ENCODE data around the gene NPRL2. TPM values are rescaled to one million over a fixed set of nuclear protein-coding genes. Genes with fewer than 3 reads are reported as not detected.

Gene NPRL2
- total and polyA plus RNA-seq, 2 experiments from 2014 or later, result 17.9 to 28.9 TPM

GRCh38 chr3:50340448-50341329 is 9.9 kb downstream of the NPRL2 start, which contains the start of gene RASSF1:
Gene RASSF1 (minus strand): TSS chr3:50340836. CDS start chr3:50340805, 31 bp downstream.
- H3K27ac ChIP-seq, result peak within 1 kb of the TSS; percentile 96
- DNase-seq, result peak; percentile 90
- peaks cover 32% of the 10 kb centered on the region for H3F3A ChIP-seq (ENCODE audit: insufficient read depth)
- H3K79me2 ChIP-seq (ENCODE audit: insufficient read depth), result peaks cover 40% of the 10 kb centered on the region
- no peaks in the 10 kb centered on the region for H3K9me3 ChIP-seq (ENCODE audit: low read depth)
- 1 to 2% methylated on average over 68 to 80 of the region's 85 CpGs for WGBS, 2 experiments (ENCODE audit: low coverage in 1 of 2, low lambda C conversion rate in 2 of 2, missing lambda C conversion rate in 2 of 2)
- no peaks in the 10 kb centered on the region for H3K9me2 ChIP-seq (ENCODE audit: insufficient read depth)
- H3K9ac ChIP-seq, result peak within 1 kb of the TSS; percentile 92
- no peaks in the 10 kb centered on the region for H3K27me3 ChIP-seq (replicated peaks; ENCODE audit: insufficient read depth)
- no peaks in the 10 kb centered on the region for H4K20me1 ChIP-seq (ENCODE audit: insufficient read depth)
- in situ Hi-C loops (cut with MboI), result loop anchor here (10.0 kb wide), 1 partner anchor 194 kb away; no protein-coding TSS in a partner anchor
- TF ChIP-seq EZH2phosphoT487 (IDR thresholded peaks at IDR 0.05; ENCODE audit: insufficient read depth, low read depth) (no peak), EZH2 (IDR thresholded peaks at IDR 0.05; ENCODE audit: insufficient read depth, poor library complexity, severe bottlenecking) (no peak)
- peak within 1 kb of the TSS; percentile 89 for H3K4me3 ChIP-seq
- peaks cover 28% of the 10 kb centered on the region for H3K4me1 ChIP-seq (ENCODE audit: insufficient read depth)
- H2AFZ ChIP-seq, result peak within 1 kb of the TSS; percentile 70
- H3K36me3 ChIP-seq (ENCODE audit: low read depth), result no peaks in the 10 kb centered on the region
- peak within 1 kb of the TSS; percentile 90 for H3K4me2 ChIP-seq (ENCODE audit: unreplicated experiment)

DNA sequence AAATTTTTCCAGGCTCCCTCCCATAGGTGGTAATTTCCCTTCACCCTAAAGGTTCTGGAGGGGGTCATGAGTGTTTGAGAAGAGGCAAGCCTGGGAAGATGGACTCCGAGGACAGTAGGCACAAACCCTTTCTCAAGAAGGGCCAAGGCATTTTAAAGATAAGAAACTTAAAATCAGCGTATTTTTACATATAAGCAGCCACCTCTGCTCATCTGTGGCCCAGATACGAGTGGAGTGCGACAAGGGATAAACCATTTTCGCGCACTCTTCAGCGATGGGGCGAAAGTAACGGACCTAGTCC is 10.5 kb downstream of the NPRL2 start:
- no peak for TF ChIP-seq EZH2phosphoT487 (IDR thresholded peaks at IDR 0.05; ENCODE audit: insufficient read depth, low read depth)
- TF ChIP-seq EZH2 (IDR thresholded peaks at IDR 0.05; ENCODE audit: insufficient read depth, poor library complexity, severe bottlenecking), result no peak
- H3K36me3 ChIP-seq (ENCODE audit: low read depth), result no peaks in the 10 kb centered on the region
- peak overlapping the region; percentile 96 for H3K27ac ChIP-seq
- peak overlapping the region; percentile 92 for H3K9ac ChIP-seq
- peak overlapping the region; percentile 90 for H3K4me2 ChIP-seq (ENCODE audit: unreplicated experiment)
- no peaks in the 10 kb centered on the region for H3K9me3 ChIP-seq (ENCODE audit: low read depth)
- peaks cover 34% of the 10 kb centered on the region for H3K4me1 ChIP-seq (ENCODE audit: insufficient read depth)
- peak overlapping the region; percentile 70 for H2AFZ ChIP-seq
- no peaks in the 10 kb centered on the region for H3K9me2 ChIP-seq (ENCODE audit: insufficient read depth)
- H3K4me3 ChIP-seq, result peak overlapping the region; percentile 89
- WGBS, 2 experiments (ENCODE audit: low coverage in 1 of 2, low lambda C conversion rate in 2 of 2, missing lambda C conversion rate in 2 of 2), result 0 to 3% methylated on average over 9 of the region's 9 CpGs
- peaks cover 46% of the 10 kb centered on the region for H3K79me2 ChIP-seq (ENCODE audit: insufficient read depth)
- H4K20me1 ChIP-seq (ENCODE audit: insufficient read depth), result no peaks in the 10 kb centered on the region
- peaks cover 38% of the 10 kb centered on the region for H3F3A ChIP-seq (ENCODE audit: insufficient read depth)
- H3K27me3 ChIP-seq (replicated peaks; ENCODE audit: insufficient read depth), result no peaks in the 10 kb centered on the region
- no peak for DNase-seq
- in situ Hi-C loops (cut with MboI), result loop anchor here (10.0 kb wide), 1 partner anchor 195 kb away; no protein-coding TSS in a partner anchor

GRCh38 chr3:50339485-50340146 is 11.0 kb downstream of the NPRL2 start:
- H2AFZ ChIP-seq, result peak overlapping the region; percentile 70

GRCh38 chr3:50338965-50339364 is 11.6 kb downstream of the NPRL2 start:
- Histone ChIP-seq H3K79me2 (ENCODE audit: insufficient read depth) (peaks cover 58% of the 10 kb centered on the region), H3K4me3 (peak overlapping the region; percentile 89), H3K27ac (peak overlapping the region; percentile 96), H3K36me3 (ENCODE audit: low read depth) (no peaks in the 10 kb centered on the region), H3K27me3 (replicated peaks; ENCODE audit: insufficient read depth) (no peaks in the 10 kb centered on the region), H3K9me2 (ENCODE audit: insufficient read depth) (no peaks in the 10 kb centered on the region), H3F3A (ENCODE audit: insufficient read depth) (peaks cover 50% of the 10 kb centered on the region), H2AFZ (no peak overlapping the region), H4K20me1 (ENCODE audit: insufficient read depth) (no peaks in the 10 kb centered on the region; the same call in 1 of the 2 replicates), H3K9me3 (ENCODE audit: low read depth) (no peaks in the 10 kb centered on the region), H3K4me2 (ENCODE audit: unreplicated experiment) (peak overlapping the region; percentile 74), H3K4me1 (ENCODE audit: insufficient read depth) (peaks cover 45% of the 10 kb centered on the region), H3K9ac (peak overlapping the region; percentile 92)
- WGBS, 2 experiments (ENCODE audit: low coverage in 1 of 2, low lambda C conversion rate in 2 of 2, missing lambda C conversion rate in 2 of 2), result 57 to 60% methylated on average over 5 of the region's 5 CpGs
- in situ Hi-C loops (cut with MboI), result no loop called here
- no peak for TF ChIP-seq EZH2phosphoT487 (IDR thresholded peaks at IDR 0.05; ENCODE audit: insufficient read depth, low read depth)
- no peak for TF ChIP-seq EZH2 (IDR thresholded peaks at IDR 0.05; ENCODE audit: insufficient read depth, poor library complexity, severe bottlenecking)
- peak; percentile 40 for DNase-seq

More at GRCh38 chr3:50339485-50340146, 11.0 kb downstream of the NPRL2 start:
- Histone ChIP-seq H3K9me2 (ENCODE audit: insufficient read depth) (no peaks in the 10 kb centered on the region), H4K20me1 (ENCODE audit: insufficient read depth) (no peaks in the 10 kb centered on the region), H3K79me2 (ENCODE audit: insufficient read depth) (peaks cover 51% of the 10 kb centered on the region), H3K4me2 (ENCODE audit: unreplicated experiment) (peak overlapping the region; percentile 90), H3F3A (ENCODE audit: insufficient read depth) (peaks cover 43% of the 10 kb centered on the region), H3K27ac (peak overlapping the region; percentile 96), H3K4me3 (peak overlapping the region; percentile 89), H3K27me3 (replicated peaks; ENCODE audit: insufficient read depth) (no peaks in the 10 kb centered on the region), H3K9ac (peak overlapping the region; percentile 92), H3K9me3 (ENCODE audit: low read depth) (no peaks in the 10 kb centered on the region), H3K36me3 (ENCODE audit: low read depth) (no peaks in the 10 kb centered on the region), H3K4me1 (ENCODE audit: insufficient read depth) (peaks cover 39% of the 10 kb centered on the region)
- DNase-seq, result peak; percentile 86
- WGBS, 2 experiments (ENCODE audit: low coverage in 1 of 2, low lambda C conversion rate in 2 of 2, missing lambda C conversion rate in 2 of 2), result 79 to 80% methylated on average over 14 of the region's 14 CpGs
- no peak for TF ChIP-seq EZH2 (IDR thresholded peaks at IDR 0.05; ENCODE audit: insufficient read depth, poor library complexity, severe bottlenecking)
- no peak for TF ChIP-seq EZH2phosphoT487 (IDR thresholded peaks at IDR 0.05; ENCODE audit: insufficient read depth, low read depth)
- in situ Hi-C loops (cut with MboI), result loop anchor here (10.0 kb wide), 1 partner anchor 195 kb away; no protein-coding TSS in a partner anchor
